Activated CD8-positive, alpha-beta T cell treated with anti-CD3 and anti-CD28 coated beads for 36 hours (primary cell): ENCODE results near the gene LRSAM1. TPM values are rescaled to one million over a fixed set of nuclear protein-coding genes. Genes with fewer than 3 reads are reported as not detected.

Source experiments
- ATAC-seq: fragments of 200-7000 bp; cut with Tn5 transposase; one replicate; pipeline ENCODE4 v1.10.0; 2021; ENCODE audit warnings: mild to moderate bottlenecking, moderate library complexity
- CTCF ChIA-PET: fragments of 350-600 bp; sonication (Branson Sonifier 250); formaldehyde crosslinking; loops from one replicate; lab custom pipeline; 2021; ENCODE audit warnings: antibody characterized with exemption; lab: Charles Lee
- POLR2A ChIA-PET: fragments of 350-600 bp; sonication (Branson Sonifier 250); formaldehyde crosslinking; loops from one replicate; lab custom pipeline; 2021; ENCODE audit warnings: antibody characterized with exemption; lab: Charles Lee
- DNase-seq: peaks from one replicate; pipeline ENCODE4 v3.0.0-alpha.2; 2020
- H3K27ac Mint-ChIP-seq: one replicate; pipeline ENCODE4 v1.8.0; 2021; ENCODE audit warnings: mild to moderate bottlenecking, mixed read lengths
- H3K27me3 Mint-ChIP-seq: one replicate; pipeline ENCODE4 v1.8.0; 2021; ENCODE audit warnings: mixed read lengths
- H3K36me3 Mint-ChIP-seq: one replicate; pipeline ENCODE4 v1.8.0; 2021; ENCODE audit warnings: low read depth, mixed read lengths
- H3K4me1 Mint-ChIP-seq: one replicate; pipeline ENCODE4 v1.8.0; 2021; ENCODE audit warnings: low read depth, mixed read lengths
- H3K4me3 Mint-ChIP-seq: one replicate; pipeline ENCODE4 v1.8.0; 2021; ENCODE audit warnings: mild to moderate bottlenecking, moderate library complexity, mixed read lengths
- H3K9me3 Mint-ChIP-seq: one replicate; pipeline ENCODE4 v1.8.0; 2021; ENCODE audit warnings: mixed read lengths
- CTCF ChIP-seq: fragments of 200-600 bp; IDR thresholded peaks from one replicate; pipeline ENCODE4 v1.8.0; 2022; ENCODE audit warnings: antibody characterized with exemption, mild to moderate bottlenecking
- intact Hi-C: fragments of 100-400 bp; cut with micrococcal nuclease; formaldehyde crosslinking; loops from one replicate; pipeline ENCODE4 v1.10.0; 2022
- total RNA-seq, 2 experiments: library from RNA; stranded (reverse); gene quantifications; one replicate each; pipeline ENCODE4 v1.2.3, GENCODE V29; 2021

LRSAM1 gene
- total RNA-seq, 2 experiments from 2014 or later: 17.1 to 18.6 TPM

GRCh38 chr9:127550282-127550681 is 99.0 kb downstream of the LRSAM1 start:
- POLR2A ChIA-PET: no interaction called here
- no peak overlapping the region for H3K27ac Mint-ChIP-seq
- no peaks in the 10 kb centered on the region for H3K36me3 Mint-ChIP-seq
- CTCF ChIA-PET: interaction anchor here (1.2 kb wide), 1 partner anchor 47 kb away, joined by 3 read pairs; no protein-coding TSS in a partner anchor
- ATAC-seq: no peak
- H3K27me3 Mint-ChIP-seq: no peaks in the 10 kb centered on the region
- H3K4me3 Mint-ChIP-seq: no peak overlapping the region
- DNase-seq: no peak
- no peak for TF ChIP-seq CTCF
- intact Hi-C loops: no loop called here
- no peaks in the 10 kb centered on the region for H3K9me3 Mint-ChIP-seq
- H3K4me1 Mint-ChIP-seq: peaks cover 8% of the 10 kb centered on the region

GRCh38 chr9:127550751-127551150 is 99.4 kb downstream of the LRSAM1 start:
- no peak overlapping the region for H3K27ac Mint-ChIP-seq
- no peak for ATAC-seq
- H3K4me3 Mint-ChIP-seq: no peak overlapping the region
- CTCF ChIA-PET: no interaction called here
- no peaks in the 10 kb centered on the region for H3K9me3 Mint-ChIP-seq
- DNase-seq: no peak
- H3K27me3 Mint-ChIP-seq: no peaks in the 10 kb centered on the region
- intact Hi-C loops: no loop called here
- POLR2A ChIA-PET: no interaction called here
- no peaks in the 10 kb centered on the region for H3K36me3 Mint-ChIP-seq
- TF ChIP-seq CTCF: no peak
- peaks cover 13% of the 10 kb centered on the region for H3K4me1 Mint-ChIP-seq

Other genes starting within 250 kb of the LRSAM1 start
- gene GARNL3, start 186.7 kb upstream of the LRSAM1 start, total RNA-seq: 1 to 10 TPM; 3.8 to 4.2 TPM
- 1 to 10 TPM; 1.6 to 2.1 TPM for gene SLC2A8, start 54.3 kb upstream of the LRSAM1 start, total RNA-seq
- gene ZNF79, start 27.1 kb upstream of the LRSAM1 start, total RNA-seq: 1 to 10 TPM; 7.6 TPM
- 1,000 to 10,000 TPM; 2,353 to 2,364 TPM for gene RPL12, start 104 bp upstream of the LRSAM1 start, total RNA-seq
- 10 to 100 TPM; 19.2 to 23.5 TPM for gene STXBP1, start 160.8 kb downstream of the LRSAM1 start, total RNA-seq